K562 (cell line): ENCODE measurements around the gene TXNDC15. TPM values are rescaled to one million over a fixed set of nuclear protein-coding genes. Genes with fewer than 3 reads are reported as not detected.

Source experiments
- FOXK1 ChIP-seq: sonication (generic); formaldehyde crosslinking; IDR thresholded peaks from 2 replicates; pipeline ENCODE4 v1.8.0; 2022; ENCODE audit warnings: missing genetic modification reagents, mild to moderate bottlenecking, borderline replicate concordance
- NKRF ChIP-seq: fragments of 450-650 bp; IDR thresholded peaks from 2 replicates; pipeline ENCODE4 v1.6.1; 2016; ENCODE audit warnings: borderline replicate concordance
- PML ChIP-seq: IDR thresholded peaks from 2 replicates; pipeline ENCODE4 v1.6.1; 2012; ENCODE audit warnings: low read length, inconsistent platforms
- REST ChIP-seq, 2 experiments: fragments of 450-650 bp; formaldehyde crosslinking in 1 of 2; IDR thresholded peaks; 2 replicates each; pipeline versions ENCODE4 v1.4.0 to v1.6.1; 2014 to 2020; ENCODE audit warnings: mild to moderate bottlenecking in 2 of 2, borderline replicate concordance in 1 of 2, low read depth in 1 of 2
- SNRNP70 ChIP-seq: fragments of 200-400 bp; formaldehyde crosslinking; optimal IDR thresholded peaks from 2 replicates; pipeline ENCODE3; 2017; ENCODE audit warnings: low read depth, low read length
- TCF7L2 ChIP-seq: fragments of 150-350 bp; IDR thresholded peaks from 2 replicates; pipeline ENCODE4 v1.6.1; 2016; ENCODE audit warnings: low read depth, mild to moderate bottlenecking, low read length, moderate library complexity
- TSHZ1 ChIP-seq: fragments of 250-450 bp; sonication (Bioruptor Pico); IDR thresholded peaks from 2 replicates; pipeline ENCODE4 v1.4.0; 2020; ENCODE audit warnings: mild to moderate bottlenecking, moderate library complexity
- ZNF232 ChIP-seq: sonication (generic); formaldehyde crosslinking; IDR thresholded peaks from 2 replicates; pipeline ENCODE4 v1.8.0; 2022; ENCODE audit warnings: mild to moderate bottlenecking, missing genetic modification reagents
- polyA plus RNA-seq, 8 experiments: library from polyadenylated mRNA; depleted of rRNA in 4 of 8; stranded (reverse) in 5 of 8; unstranded in 3 of 8; fragments of >200 nt; fragmentation: Nextera tagmentation in 2 of 8; fragmentation: Illumina TruSeq in 1 of 8; extraction: Ambion mirVana in 2 of 8; extraction: Trizol in 1 of 8; gene quantifications; 2 replicates each; pipeline versions ENCODE4 v1.2.1 to v1.2.3, GENCODE V29; 2011 to 2014; ENCODE audit warnings: inconsistent platforms in 1 of 8, missing spikeins in 1 of 8
- total RNA-seq, 7 experiments: library from RNA; depleted of rRNA in 6 of 7; stranded (reverse); fragments of >200 nt in 6 of 7; fragmentation: Illumina TruSeq in 2 of 7; extraction: Trizol in 2 of 7; gene quantifications; 2 replicates each; pipeline versions ENCODE4 v1.2.1 to v1.2.3, GENCODE V29; 2011 to 2021; ENCODE audit warnings: low replicate concordance in 1 of 7
- TF ChIP-seq, protein P1 (sequence below): sonication (generic); formaldehyde crosslinking; IDR thresholded peaks from 2 replicates; pipeline ENCODE4 v1.8.1; 2023; ENCODE audit warnings: mild to moderate bottlenecking, missing genetic modification reagents
- TF ChIP-seq, protein P2 (sequence below): fragments of 250-450 bp; sonication (Bioruptor Pico); IDR thresholded peaks from 2 replicates; pipeline ENCODE4 v1.9.0; 2021; ENCODE audit warnings: mild to moderate bottlenecking

TXNDC15 gene
- total and polyA plus RNA-seq, 9 of the 15 experiments (the other 6 are each of a cell fraction or from before 2014, with no cell fraction given) = 3.0 to 15.4 (median 12.3) TPM

- no peak for TF ChIP-seq SNRNP70
- no peak for TF ChIP-seq TSHZ1 (CRISPR knock-in tag)
- no peak for TF ChIP-seq NKRF
- TF ChIP-seq FOXK1 = no peak
- no peak for TF ChIP-seq TCF7L2
- TF ChIP-seq, protein P1, sequence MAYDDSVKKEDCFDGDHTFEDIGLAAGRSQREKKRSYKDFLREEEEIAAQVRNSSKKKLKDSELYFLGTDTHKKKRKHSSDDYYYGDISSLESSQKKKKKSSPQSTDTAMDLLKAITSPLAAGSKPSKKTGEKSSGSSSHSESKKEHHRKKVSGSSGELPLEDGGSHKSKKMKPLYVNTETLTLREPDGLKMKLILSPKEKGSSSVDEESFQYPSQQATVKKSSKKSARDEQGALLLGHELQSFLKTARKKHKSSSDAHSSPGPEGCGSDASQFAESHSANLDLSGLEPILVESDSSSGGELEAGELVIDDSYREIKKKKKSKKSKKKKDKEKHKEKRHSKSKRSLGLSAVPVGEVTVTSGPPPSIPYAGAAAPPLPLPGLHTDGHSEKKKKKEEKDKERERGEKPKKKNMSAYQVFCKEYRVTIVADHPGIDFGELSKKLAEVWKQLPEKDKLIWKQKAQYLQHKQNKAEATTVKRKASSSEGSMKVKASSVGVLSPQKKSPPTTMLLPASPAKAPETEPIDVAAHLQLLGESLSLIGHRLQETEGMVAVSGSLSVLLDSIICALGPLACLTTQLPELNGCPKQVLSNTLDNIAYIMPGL (CRISPR knock-in tag) = peak; percentile 98
- no peak for TF ChIP-seq ZNF232
- TF ChIP-seq PML = peak; percentile 21; the same call in 1 of the 2 replicates
- TF ChIP-seq, protein P2, sequence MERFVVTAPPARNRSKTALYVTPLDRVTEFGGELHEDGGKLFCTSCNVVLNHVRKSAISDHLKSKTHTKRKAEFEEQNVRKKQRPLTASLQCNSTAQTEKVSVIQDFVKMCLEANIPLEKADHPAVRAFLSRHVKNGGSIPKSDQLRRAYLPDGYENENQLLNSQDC (CRISPR knock-in tag) = no peak
- TF ChIP-seq REST (IDR thresholded peaks at IDR 0.05; ENCODE audit: borderline replicate concordance) = peak; percentile 72; the same call in 1 of the 2 replicates
- peak; percentile 63; the same call in 1 of the 2 replicates for TF ChIP-seq REST (CRISPR knock-in tag; IDR thresholded peaks at IDR 0.05; ENCODE audit: low read depth)
Observed at GRCh38 chr5:134904610-134905245, 30.6 kb downstream of the TXNDC15 start, which contains the start of gene PCBD2 (continued).
